PFSK-1 (cell line): ENCODE results near the gene PI4K2A.

Experiments used
- FOXP2 ChIP-seq: optimal IDR thresholded peaks from 2 replicates; pipeline ENCODE3; 2011; ENCODE audit warnings: borderline replicate concordance, control low read depth, inconsistent platforms; ENCODE audit not compliant: insufficient read depth; ENCODE audit errors: extremely low read length, extremely low read depth
- POLR2AphosphoS5 ChIP-seq: IDR thresholded peaks from 2 replicates; pipeline ENCODE4 v1.6.1; 2012; ENCODE audit warnings: low read depth, mild to moderate bottlenecking, control low read depth, low read length, moderate library complexity
- SIN3A ChIP-seq: IDR thresholded peaks from 2 replicates; pipeline ENCODE4 v1.6.1; 2012; ENCODE audit warnings: mild to moderate bottlenecking, low read length, moderate library complexity, borderline replicate concordance; ENCODE audit not compliant: insufficient read depth
- TAF1 ChIP-seq: IDR thresholded peaks from 2 replicates; pipeline ENCODE4 v1.6.1; 2012; ENCODE audit warnings: low read length, control low read depth, borderline replicate concordance; ENCODE audit not compliant: insufficient read depth
- TF ChIP-seq, protein P1 (sequence below), 2 experiments: IDR thresholded peaks; 2 replicates each; pipeline versions ENCODE4 v1.6.1 to v1.8.0; 2011 to 2012; ENCODE audit warnings: low read depth in 2 of 2, low read length in 2 of 2, control low read depth in 1 of 2, inconsistent platforms in 1 of 2, mild to moderate bottlenecking in 1 of 2, moderate library complexity in 1 of 2; ENCODE audit not compliant: insufficient read depth in 1 of 2

Gene PI4K2A

DNA sequence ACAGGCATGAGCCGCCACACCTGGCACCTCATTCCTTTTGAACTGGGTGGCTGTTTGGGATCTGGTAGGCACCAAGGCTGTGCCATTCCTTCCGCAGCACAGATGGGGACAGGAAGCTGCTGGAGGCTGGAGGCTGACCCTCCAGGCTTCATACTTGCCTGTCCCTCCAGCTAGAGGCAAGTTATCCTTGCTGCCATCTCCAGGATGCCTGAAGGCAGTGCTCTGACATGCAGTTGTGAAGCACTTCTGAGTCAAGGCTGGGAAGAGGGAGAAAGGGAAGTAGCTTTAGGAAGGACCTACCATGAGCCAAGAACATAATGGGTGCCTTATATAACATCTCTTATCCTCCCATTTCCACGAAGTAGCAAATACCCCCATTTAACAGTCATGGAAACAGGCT lies 82.5 kb downstream of the PI4K2A start:
- TF ChIP-seq SIN3A (no peak), FOXP2 (no peak), POLR2AphosphoS5 (no peak), TAF1 (no peak)
- TF ChIP-seq, protein P1, sequence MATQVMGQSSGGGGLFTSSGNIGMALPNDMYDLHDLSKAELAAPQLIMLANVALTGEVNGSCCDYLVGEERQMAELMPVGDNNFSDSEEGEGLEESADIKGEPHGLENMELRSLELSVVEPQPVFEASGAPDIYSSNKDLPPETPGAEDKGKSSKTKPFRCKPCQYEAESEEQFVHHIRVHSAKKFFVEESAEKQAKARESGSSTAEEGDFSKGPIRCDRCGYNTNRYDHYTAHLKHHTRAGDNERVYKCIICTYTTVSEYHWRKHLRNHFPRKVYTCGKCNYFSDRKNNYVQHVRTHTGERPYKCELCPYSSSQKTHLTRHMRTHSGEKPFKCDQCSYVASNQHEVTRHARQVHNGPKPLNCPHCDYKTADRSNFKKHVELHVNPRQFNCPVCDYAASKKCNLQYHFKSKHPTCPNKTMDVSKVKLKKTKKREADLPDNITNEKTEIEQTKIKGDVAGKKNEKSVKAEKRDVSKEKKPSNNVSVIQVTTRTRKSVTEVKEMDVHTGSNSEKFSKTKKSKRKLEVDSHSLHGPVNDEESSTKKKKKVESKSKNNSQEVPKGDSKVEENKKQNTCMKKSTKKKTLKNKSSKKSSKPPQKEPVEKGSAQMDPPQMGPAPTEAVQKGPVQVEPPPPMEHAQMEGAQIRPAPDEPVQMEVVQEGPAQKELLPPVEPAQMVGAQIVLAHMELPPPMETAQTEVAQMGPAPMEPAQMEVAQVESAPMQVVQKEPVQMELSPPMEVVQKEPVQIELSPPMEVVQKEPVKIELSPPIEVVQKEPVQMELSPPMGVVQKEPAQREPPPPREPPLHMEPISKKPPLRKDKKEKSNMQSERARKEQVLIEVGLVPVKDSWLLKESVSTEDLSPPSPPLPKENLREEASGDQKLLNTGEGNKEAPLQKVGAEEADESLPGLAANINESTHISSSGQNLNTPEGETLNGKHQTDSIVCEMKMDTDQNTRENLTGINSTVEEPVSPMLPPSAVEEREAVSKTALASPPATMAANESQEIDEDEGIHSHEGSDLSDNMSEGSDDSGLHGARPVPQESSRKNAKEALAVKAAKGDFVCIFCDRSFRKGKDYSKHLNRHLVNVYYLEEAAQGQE (IDR thresholded peaks at IDR 0.05; ENCODE audit: insufficient read depth in 1 of 2, low read depth in 2 of 2, low read length in 2 of 2), result no peak

DNA sequence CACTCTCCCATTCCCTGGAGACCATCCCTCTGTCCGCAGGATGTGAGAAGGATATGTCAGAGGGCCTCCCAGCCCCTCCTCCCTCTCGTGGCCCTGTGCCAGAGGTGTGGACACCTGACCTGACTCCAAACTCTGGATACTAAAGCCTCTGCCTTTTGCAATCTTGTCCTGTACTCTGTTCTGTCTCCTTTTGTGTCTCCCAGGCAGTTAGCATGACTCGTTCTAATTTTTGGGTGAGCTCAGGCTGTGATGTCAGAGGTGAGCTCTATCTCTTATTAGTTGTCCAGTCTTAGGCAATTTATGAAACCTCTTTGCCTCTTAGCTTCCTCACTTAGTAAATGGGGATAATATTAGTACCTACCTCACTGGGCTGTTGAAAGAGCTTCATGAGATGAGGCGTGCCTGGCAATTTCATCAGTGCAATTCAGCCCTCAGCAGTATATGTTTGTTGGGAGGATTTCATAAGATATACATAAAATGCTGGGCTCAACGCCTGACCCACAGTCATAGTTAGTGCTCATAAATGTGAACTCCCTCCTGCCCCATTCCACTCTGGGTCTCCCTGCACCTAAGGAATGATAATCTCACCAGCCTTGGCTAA lies 84.0 kb downstream of the PI4K2A start:
- TF ChIP-seq POLR2AphosphoS5 (no peak), TAF1 (no peak), FOXP2 (no peak), SIN3A (no peak)
- TF ChIP-seq, protein P1 (IDR thresholded peaks at IDR 0.05; ENCODE audit: insufficient read depth in 1 of 2, low read depth in 2 of 2, low read length in 2 of 2), result no peak
